ENCODE measurements around the gene MARCKS.

The MARCKS gene

GRCh38 chr6:113854531-113855499 is 2.3 kb upstream of the MARCKS start:
- peak; percentile 77 to 81 for DNase-seq

GRCh38 chr6:113855500-113856374 is 1.4 kb upstream of the MARCKS start:
- peak; percentile 66 to 77 for DNase-seq

- DNase-seq = no peak
Measured at GRCh38 chr6:113856375-113856624, 845 bp upstream of the MARCKS start.

GRCh38 chr6:113857556-113858479 is 673 bp downstream of the MARCKS start:
- DNase-seq = peak; percentile 32 to 59

- DNase-seq = peak; percentile 78 to 81
Measured at GRCh38 chr6:113858480-113859348, 1.6 kb downstream of the MARCKS start.

- DNase-seq = peak in 1 of 2 donors; percentile 62
Measured at GRCh38 chr6:113859349-113860180, 2.4 kb downstream of the MARCKS start.

GRCh38 chr6:113860181-113860955 is 3.2 kb downstream of the MARCKS start:
- DNase-seq = peak in 1 of 2 donors; percentile 18

- DNase-seq = no peak
Measured at GRCh38 chr6:113862112-113862511, 5.0 kb downstream of the MARCKS start.

GRCh38 chr6:113870917-113871316 is 13.8 kb downstream of the MARCKS start:
- DNase-seq = no peak

- no peak for DNase-seq
Measured at GRCh38 chr6:113871975-113872374, 14.8 kb downstream of the MARCKS start.

- peak in 1 of 2 donors; percentile 21 for DNase-seq
Measured at GRCh38 chr6:113873043-113873667, 16.0 kb downstream of the MARCKS start.

GRCh38 chr6:113875470-113875869 is 18.3 kb downstream of the MARCKS start:
- DNase-seq = no peak

- no peak for DNase-seq
Measured at GRCh38 chr6:113876695-113877094, 19.6 kb downstream of the MARCKS start.

- DNase-seq = peak; percentile 9 to 74
Measured at GRCh38 chr6:113879186-113880096, 22.3 kb downstream of the MARCKS start.

GRCh38 chr6:113881478-113881980 is 24.4 kb downstream of the MARCKS start:
- DNase-seq = no peak

GRCh38 chr6:113882336-113883022 is 25.3 kb downstream of the MARCKS start:
- no peak for DNase-seq

- no peak for DNase-seq
Measured at GRCh38 chr6:113884011-113884410, 26.9 kb downstream of the MARCKS start.
